Epithelial cell of prostate (primary cell): ENCODE data around the gene TMEM74B.

Experiments used
- DNase-seq: peaks from one replicate; pipeline ENCODE4 v3.0.0-alpha.2; 2011; ENCODE audit warnings: low read depth, low spot score
- H3K27ac ChIP-seq: fragments of 450-650 bp; 2 replicates; pipeline ENCODE4 v1.5.1; 2017; ENCODE audit warnings: mild to moderate bottlenecking

The TMEM74B gene

GRCh38 chr20:1184260-1184637 is 532 bp downstream of the TMEM74B start:
- no peak overlapping the region for H3K27ac ChIP-seq

GRCh38 chr20:1183153-1183552 is 1.6 kb downstream of the TMEM74B start:
- no peak for DNase-seq

More at GRCh38 chr20:1184260-1184637, 532 bp downstream of the TMEM74B start:
- no peak for DNase-seq

GRCh38 chr20:1182106-1182505 is 2.7 kb downstream of the TMEM74B start:
- no peak overlapping the region for H3K27ac ChIP-seq
- no peak for DNase-seq

More at GRCh38 chr20:1183153-1183552, 1.6 kb downstream of the TMEM74B start:
- no peak overlapping the region for H3K27ac ChIP-seq

- DNase-seq, result no peak
- no peak overlapping the region for H3K27ac ChIP-seq
These were observed 3.8 kb downstream of the TMEM74B start for GRCh38 chr20:1180949-1181348.

GRCh38 chr20:1178623-1179022 is 6.2 kb downstream of the TMEM74B start:
- H3K27ac ChIP-seq, result no peak overlapping the region
- DNase-seq, result no peak

- no peak for DNase-seq
- H3K27ac ChIP-seq, result no peak overlapping the region
These were observed 6.7 kb downstream of the TMEM74B start for GRCh38 chr20:1178103-1178502.

- no peak for DNase-seq
- no peak overlapping the region for H3K27ac ChIP-seq
These were observed 7.1 kb downstream of the TMEM74B start for GRCh38 chr20:1177680-1178079.

- H3K27ac ChIP-seq, result no peak overlapping the region
- DNase-seq, result no peak
These were observed 10.0 kb downstream of the TMEM74B start for GRCh38 chr20:1174787-1175186.

- no peak overlapping the region for H3K27ac ChIP-seq
- DNase-seq, result no peak
These were observed 11.1 kb downstream of the TMEM74B start for GRCh38 chr20:1173698-1174097.

- no peak overlapping the region for H3K27ac ChIP-seq
- DNase-seq, result no peak
These were observed 13.2 kb downstream of the TMEM74B start for GRCh38 chr20:1171461-1172093.

- H3K27ac ChIP-seq, result no peak overlapping the region
- no peak for DNase-seq
These were observed 15.6 kb downstream of the TMEM74B start for GRCh38 chr20:1169224-1169623.

GRCh38 chr20:1166948-1167720 is 17.6 kb downstream of the TMEM74B start:
- no peak overlapping the region for H3K27ac ChIP-seq
- DNase-seq, result no peak

GRCh38 chr20:1165941-1166340 is 18.8 kb downstream of the TMEM74B start:
- no peak for DNase-seq
- H3K27ac ChIP-seq, result no peak overlapping the region

- DNase-seq, result no peak
- no peak overlapping the region for H3K27ac ChIP-seq
These were observed 19.3 kb downstream of the TMEM74B start for GRCh38 chr20:1165521-1165920.

- DNase-seq, result no peak
- H3K27ac ChIP-seq, result no peak overlapping the region
These were observed 19.9 kb downstream of the TMEM74B start for GRCh38 chr20:1164871-1165270.

GRCh38 chr20:1163653-1164052 is 21.1 kb downstream of the TMEM74B start:
- H3K27ac ChIP-seq, result no peak overlapping the region
- DNase-seq, result no peak

GRCh38 chr20:1163105-1163504 is 21.7 kb downstream of the TMEM74B start:
- no peak for DNase-seq
- H3K27ac ChIP-seq, result no peak overlapping the region

GRCh38 chr20:1160991-1161390 is 23.8 kb downstream of the TMEM74B start:
- no peak for DNase-seq
- no peak overlapping the region for H3K27ac ChIP-seq

GRCh38 chr20:1160496-1160895 is 24.3 kb downstream of the TMEM74B start:
- H3K27ac ChIP-seq, result no peak overlapping the region
- DNase-seq, result no peak

GRCh38 chr20:1155342-1155741 is 29.4 kb downstream of the TMEM74B start:
- no peak for DNase-seq

GRCh38 chr20:1154691-1155090 is 30.1 kb downstream of the TMEM74B start:
- H3K27ac ChIP-seq, result no peak overlapping the region
- DNase-seq, result no peak

More at GRCh38 chr20:1155342-1155741, 29.4 kb downstream of the TMEM74B start:
- no peak overlapping the region for H3K27ac ChIP-seq

GRCh38 chr20:1154226-1154625 is 30.6 kb downstream of the TMEM74B start:
- H3K27ac ChIP-seq, result no peak overlapping the region
- DNase-seq, result no peak
